ENCODE measurements around the gene CARS1. TPM values are rescaled to one million over a fixed set of nuclear protein-coding genes. Genes with fewer than 3 reads are reported as not detected.
A peak's percentile ranks its signal among the peaks of the same experiment; 100 is the strongest.
"Not testable (repeated sequence)": the region's sequence is repeated elsewhere in the genome, so short reads cannot be mapped to it uniquely, and the experiment has no call there.

Gene CARS1
- total RNA-seq, 1 donor from 2014 or later: 67.5 TPM

- not testable (repeated sequence) for DNase-seq (ENCODE audit: low read depth, low spot score)
Measured at GRCh38 chr11:3063432-3063831, 6.2 kb upstream of the CARS1 start.

DNA sequence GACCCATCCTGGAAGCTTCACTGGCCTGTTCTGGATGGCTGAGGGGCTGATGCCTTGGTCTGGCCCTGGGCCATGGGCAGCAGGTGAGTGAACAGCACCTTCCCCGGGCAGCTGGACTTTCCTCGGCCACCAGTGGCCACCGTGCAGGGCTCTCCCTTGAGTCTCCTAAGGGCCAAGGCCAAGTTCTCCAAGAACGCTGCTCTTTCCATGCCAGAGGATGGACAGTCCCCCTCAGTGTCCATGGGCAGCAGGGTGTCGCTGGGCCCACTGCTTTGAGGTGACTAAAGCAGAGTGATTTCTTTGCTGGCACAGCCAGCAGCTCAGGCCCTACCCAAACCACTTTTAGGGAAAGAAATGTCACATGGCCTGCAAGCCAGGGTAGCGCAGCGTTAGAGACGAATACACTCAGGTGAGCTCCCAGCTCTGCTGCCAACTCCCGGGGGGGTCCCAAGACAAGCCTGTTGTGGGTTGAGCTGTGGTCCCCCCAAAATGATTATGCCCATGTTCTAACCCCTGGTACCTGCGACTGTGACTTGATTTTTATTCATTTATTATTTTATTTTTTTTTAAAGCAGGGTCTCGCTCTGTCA lies 3.3 kb upstream of the CARS1 start:
- DNase-seq (ENCODE audit: low read depth, low spot score): no peak

DNA sequence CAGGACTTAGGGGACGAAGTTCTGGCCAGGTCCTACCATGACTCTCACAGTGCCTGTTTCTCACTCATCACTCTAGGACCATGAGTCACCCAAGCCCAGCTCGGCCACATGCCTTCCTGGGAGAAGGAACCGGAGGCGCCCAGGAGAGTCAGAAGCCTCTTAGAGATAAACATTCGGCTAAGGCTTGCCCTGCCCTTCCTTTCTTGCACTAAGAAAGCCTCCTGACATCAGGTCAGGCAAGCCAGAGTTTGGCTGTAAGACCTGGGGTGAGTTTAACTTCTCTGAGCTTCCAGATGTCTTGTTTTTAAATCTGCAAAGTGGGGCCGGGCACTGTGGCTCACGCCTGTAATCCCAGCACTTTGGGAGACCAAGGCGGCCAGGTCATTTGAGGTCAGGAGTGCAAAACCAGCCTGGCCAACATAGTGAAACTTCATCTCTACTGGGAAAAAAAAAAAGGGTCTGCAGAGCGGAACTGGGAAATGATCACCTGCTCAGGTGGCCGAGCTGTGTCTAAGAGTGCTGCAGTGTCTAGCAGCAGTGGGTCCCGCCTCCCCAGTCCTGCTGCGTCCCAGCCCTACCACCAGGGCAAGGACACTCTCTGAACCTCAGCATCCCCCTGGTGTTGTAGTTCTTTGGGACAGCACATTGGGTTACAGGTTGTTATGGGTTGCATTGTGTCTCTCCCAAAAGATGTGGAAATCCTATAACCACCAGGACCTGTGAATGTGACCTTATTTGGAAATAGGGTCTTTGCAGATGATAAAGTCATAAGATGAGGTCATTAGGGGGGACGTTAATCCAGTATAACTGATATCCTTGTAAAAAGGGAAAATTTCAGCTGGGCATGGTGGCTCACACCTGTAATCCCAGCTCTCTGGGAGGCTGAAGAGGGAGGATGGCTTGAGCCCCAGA lies 1.8 kb upstream of the CARS1 start:
- peak; percentile 50 for DNase-seq (ENCODE audit: low read depth, low spot score)

DNA sequence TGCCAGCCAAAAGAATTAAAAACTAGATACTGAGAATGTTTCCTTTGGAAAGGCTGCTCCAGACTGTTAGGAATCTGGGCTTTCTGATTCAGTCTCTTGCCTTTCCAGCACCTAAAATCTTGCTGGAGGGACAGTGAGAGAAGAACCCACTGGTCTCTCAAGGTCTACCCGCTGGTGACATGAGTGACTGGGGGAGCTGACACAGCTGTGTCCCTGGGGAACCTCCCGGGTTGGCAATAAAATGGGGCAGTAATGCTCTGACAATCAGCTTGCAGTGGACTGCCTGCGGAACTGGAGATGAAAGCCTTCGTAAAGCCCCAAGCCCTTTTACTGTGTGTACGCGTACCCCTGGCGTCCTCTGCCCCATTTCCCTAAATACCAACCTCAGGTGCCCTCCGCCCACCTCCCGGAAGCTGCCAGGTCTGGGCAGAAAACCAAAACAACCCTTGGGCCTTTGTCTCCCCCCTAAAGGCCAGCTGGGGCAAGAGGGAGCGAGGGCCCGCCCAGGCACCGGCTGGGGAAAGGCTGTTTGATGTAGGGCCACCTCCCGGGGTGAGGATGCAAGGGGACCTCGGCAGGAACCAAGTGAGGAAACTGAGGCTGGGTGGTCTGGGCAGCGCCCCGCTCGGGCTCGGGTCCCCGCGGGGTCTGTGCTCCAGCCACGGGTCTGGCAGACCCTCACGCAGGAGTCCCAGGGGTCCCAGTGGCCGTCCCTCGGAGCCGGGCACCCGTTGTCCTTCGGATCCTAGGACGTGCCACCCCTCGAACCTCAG lies 741 bp downstream of the CARS1 start:
- DNase-seq (ENCODE audit: low read depth, low spot score): no peak

GRCh38 chr11:3055891-3056290 lies 1.3 kb downstream of the CARS1 start:
- DNase-seq (ENCODE audit: low read depth, low spot score): no peak

- DNase-seq (ENCODE audit: low read depth, low spot score): no peak
Measured at GRCh38 chr11:3052567-3052966, 4.7 kb downstream of the CARS1 start.

- no peak for DNase-seq (ENCODE audit: low read depth, low spot score)
Measured at GRCh38 chr11:3052109-3052479, 5.1 kb downstream of the CARS1 start.

GRCh38 chr11:3051196-3052108 lies 5.8 kb downstream of the CARS1 start:
- DNase-seq (ENCODE audit: low read depth, low spot score): no peak

GRCh38 chr11:3050386-3051195 lies 6.6 kb downstream of the CARS1 start:
- no peak for DNase-seq (ENCODE audit: low read depth, low spot score)

GRCh38 chr11:3049430-3050243 lies 7.6 kb downstream of the CARS1 start:
- peak; percentile 82 for DNase-seq (ENCODE audit: low read depth, low spot score)

GRCh38 chr11:3047637-3048036 lies 9.6 kb downstream of the CARS1 start:
- DNase-seq (ENCODE audit: low read depth, low spot score): no peak

GRCh38 chr11:3046641-3047040 lies 10.6 kb downstream of the CARS1 start:
- no peak for DNase-seq (ENCODE audit: low read depth, low spot score)

- no peak for DNase-seq (ENCODE audit: low read depth, low spot score)
Measured at GRCh38 chr11:3046190-3046589, 11.0 kb downstream of the CARS1 start.

DNA sequence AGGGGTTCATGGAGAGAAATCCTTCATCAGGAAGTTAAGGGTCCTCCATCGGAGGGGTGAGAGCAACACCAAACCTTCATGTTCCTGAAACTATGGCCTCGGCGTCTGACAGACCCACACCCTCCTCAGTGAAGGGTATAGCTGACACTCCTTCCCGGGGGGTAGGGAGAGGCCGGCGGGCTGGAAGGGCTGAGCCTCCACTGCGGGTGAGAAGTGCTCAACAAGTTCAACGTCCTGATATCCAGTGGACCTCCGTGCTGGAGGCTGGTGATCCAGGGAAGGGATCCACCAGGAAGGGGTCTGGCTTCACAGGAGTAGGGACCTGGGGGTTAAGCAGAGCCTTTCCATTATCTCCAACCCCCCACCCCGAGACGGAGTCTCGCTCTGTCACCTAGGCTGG lies 12.3 kb downstream of the CARS1 start:
- no peak for DNase-seq (ENCODE audit: low read depth, low spot score)

GRCh38 chr11:3044004-3044403 lies 13.2 kb downstream of the CARS1 start:
- no peak for DNase-seq (ENCODE audit: low read depth, low spot score)

DNA sequence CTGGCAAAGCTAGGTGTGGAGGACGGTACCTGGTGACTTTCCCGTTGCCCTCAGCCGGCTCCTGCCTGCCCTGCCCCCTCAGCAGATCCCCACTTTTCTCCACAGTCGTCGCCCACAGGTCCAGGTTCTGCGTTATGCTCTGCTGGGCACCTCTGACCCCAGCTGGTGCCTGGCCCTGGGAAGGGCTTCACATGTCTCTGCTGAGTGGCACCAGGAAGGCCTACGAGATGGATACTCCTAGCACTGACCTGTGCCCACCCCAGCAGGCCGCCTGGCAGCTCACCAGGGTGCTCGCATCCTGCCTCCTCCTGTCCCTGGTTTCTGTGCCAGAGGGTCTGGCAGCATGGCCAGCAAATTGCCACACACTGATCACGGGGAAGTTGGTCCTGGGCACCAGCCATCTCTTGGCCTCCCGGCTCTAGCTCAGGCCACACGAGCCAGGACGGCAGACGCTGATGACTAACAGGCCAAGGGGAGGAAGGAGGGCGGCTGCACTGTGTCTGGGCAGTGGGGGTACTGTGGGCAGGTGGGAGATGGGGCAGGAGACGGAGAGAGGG lies 13.8 kb downstream of the CARS1 start:
- DNase-seq (ENCODE audit: low read depth, low spot score): no peak

- DNase-seq (ENCODE audit: low read depth, low spot score): no peak
Measured at GRCh38 chr11:3042496-3043314, 14.5 kb downstream of the CARS1 start.

All from pulmonary artery endothelial cell (primary cell).